Neural cell (in vitro differentiated cells): ENCODE measurements around the gene IPO13. TPM values are rescaled to one million over a fixed set of nuclear protein-coding genes. Genes with fewer than 3 reads are reported as not detected.
A peak's percentile ranks its signal among the peaks of the same experiment; 100 is the strongest.

Source experiments
- H2AFZ ChIP-seq: fragments of 200-600, 300-800 bp; sonication (generic), shearing (Covaris generic); 2 replicates; pipeline ENCODE4 v1.6.0; 2014; ENCODE audit warnings: low read depth, mild to moderate bottlenecking, antibody characterized with exemption, low read length, moderate library complexity
- H3F3A ChIP-seq: fragments of 200-600 bp; shearing (Covaris generic); 2 replicates; pipeline ENCODE4 v1.6.1; 2016; ENCODE audit warnings: mild to moderate bottlenecking, moderate library complexity, mixed read lengths, antibody characterized with exemption, low read length; ENCODE audit not compliant: insufficient read depth, poor library complexity, severe bottlenecking
- H3K27ac ChIP-seq: fragments of 200-600, 300-800 bp; sonication (generic), shearing (Covaris generic); 2 replicates; pipeline ENCODE4 v1.5.1; 2014; ENCODE audit warnings: mild to moderate bottlenecking, low read length, moderate library complexity
- H3K27me3 ChIP-seq: fragments of 300-800, 200-600 bp; sonication (generic), shearing (Covaris generic); 2 replicates; pipeline ENCODE4 v1.6.0; 2014; ENCODE audit warnings: mild to moderate bottlenecking, low read depth, low read length, moderate library complexity; ENCODE audit not compliant: insufficient read depth
- H3K36me3 ChIP-seq: fragments of 300-800, 200-600 bp; sonication (generic), shearing (Covaris generic); 2 replicates; pipeline ENCODE4 v1.5.1; 2014; ENCODE audit warnings: mild to moderate bottlenecking, antibody characterized with exemption, low read length, moderate library complexity; ENCODE audit not compliant: insufficient read depth
- H3K4me2 ChIP-seq: fragments of 300-800, 200-600 bp; sonication (generic), shearing (Covaris generic); 2 replicates; pipeline ENCODE4 v1.6.0; 2014; ENCODE audit warnings: mild to moderate bottlenecking, low read length
- H3K4me3 ChIP-seq: fragments of 300-800, 200-600 bp; sonication (generic), shearing (Covaris generic); 2 replicates; pipeline ENCODE4 v1.5.1; 2014; ENCODE audit warnings: mild to moderate bottlenecking, low read length, moderate library complexity
- H3K79me2 ChIP-seq: fragments of 200-600 bp; shearing (Covaris generic); replicated peaks from 2 replicates; pipeline ENCODE4 v1.6.0; 2014; ENCODE audit warnings: mild to moderate bottlenecking, low read length, moderate library complexity; ENCODE audit not compliant: insufficient read depth
- H3K9ac ChIP-seq: fragments of 300-800, 200-600 bp; sonication (generic), shearing (Covaris generic); 2 replicates; pipeline ENCODE4 v1.6.1; 2016; ENCODE audit warnings: mild to moderate bottlenecking, low read length, mixed read lengths
- H3K9me2 ChIP-seq: fragments of 200-600 bp; shearing (Covaris generic); 2 replicates; pipeline ENCODE4 v1.6.1; 2016; ENCODE audit warnings: mild to moderate bottlenecking, low read length, mixed read lengths; ENCODE audit not compliant: insufficient read depth
- H3K9me3 ChIP-seq: fragments of 200-600, 300-800 bp; sonication (generic), shearing (Covaris generic); 2 replicates; pipeline ENCODE4 v1.6.1; 2016; ENCODE audit warnings: mild to moderate bottlenecking, mixed run types, low read length, moderate library complexity, mixed read lengths
- H4K20me1 ChIP-seq: fragments of 200-600 bp; shearing (Covaris generic); 2 replicates; pipeline ENCODE4 v1.6.1; 2016; ENCODE audit warnings: mild to moderate bottlenecking, mixed run types; ENCODE audit not compliant: insufficient read depth
- CTCF ChIP-seq: fragments of 450-650 bp; IDR thresholded peaks from 2 replicates; pipeline ENCODE4 v1.5.1; 2014; ENCODE audit warnings: antibody characterized with exemption, mild to moderate bottlenecking, moderate library complexity; ENCODE audit not compliant: poor library complexity, severe bottlenecking
- EP300 ChIP-seq: fragments of 450-650 bp; conservative IDR thresholded peaks from 2 replicates; pipeline ENCODE4 v1.6.1; 2014; ENCODE audit warnings: antibody characterized with exemption, mild to moderate bottlenecking, moderate library complexity; ENCODE audit not compliant: poor library complexity, severe bottlenecking
- EZH2 ChIP-seq: fragments of 200-600, 300-800 bp; shearing (Covaris generic), sonication (generic); IDR thresholded peaks from 2 replicates; pipeline ENCODE4 v1.6.1; 2014; ENCODE audit warnings: antibody characterized with exemption, low read length, borderline replicate concordance, mild to moderate bottlenecking; ENCODE audit not compliant: insufficient read depth, poor library complexity, severe bottlenecking
- MXI1 ChIP-seq: fragments of 450-650 bp; conservative IDR thresholded peaks from 2 replicates; pipeline ENCODE4 v1.6.1; 2014; ENCODE audit warnings: antibody characterized with exemption, mild to moderate bottlenecking; ENCODE audit not compliant: poor library complexity, severe bottlenecking
- POLR2AphosphoS5 ChIP-seq: IDR thresholded peaks from 2 replicates; pipeline ENCODE4 v1.6.1; 2012
- RAD21 ChIP-seq: fragments of 450-650 bp; conservative IDR thresholded peaks from 2 replicates; pipeline ENCODE4 v1.6.1; 2014; ENCODE audit warnings: antibody characterized with exemption, mild to moderate bottlenecking, moderate library complexity
- REST ChIP-seq: IDR thresholded peaks from 2 replicates; pipeline ENCODE4 v1.6.1; 2012; ENCODE audit warnings: borderline replicate concordance
- SMC3 ChIP-seq: fragments of 450-650 bp; conservative IDR thresholded peaks from 2 replicates; pipeline ENCODE4 v1.6.1; 2014; ENCODE audit warnings: antibody characterized with exemption, mild to moderate bottlenecking, moderate library complexity; ENCODE audit not compliant: poor library complexity
- TAF1 ChIP-seq: IDR thresholded peaks from 2 replicates; pipeline ENCODE4 v1.6.1; 2012; ENCODE audit warnings: low read depth
- polyA plus RNA-seq: library from polyadenylated mRNA; depleted of rRNA; stranded (reverse); fragments of >200 nt; gene quantifications from 2 replicates; pipeline ENCODE4 v1.2.3, GENCODE V29; 2014

Gene IPO13
- polyA plus RNA-seq, 1 donor from 2014 or later, result 29.8 TPM

GRCh38 chr1:43987159-43987902 lies 40.6 kb downstream of the IPO13 start:
- Histone ChIP-seq H3K36me3 (no peaks in the 10 kb centered on the region), H3K79me2 (no peaks in the 10 kb centered on the region), H3K4me3 (no peak overlapping the region), H3F3A (no peaks in the 10 kb centered on the region), H3K27ac (no peak overlapping the region), H3K9me2 (no peaks in the 10 kb centered on the region), H3K4me2 (no peak overlapping the region), H3K27me3 (no peaks in the 10 kb centered on the region), H3K9me3 (no peaks in the 10 kb centered on the region), H2AFZ (no peak overlapping the region), H4K20me1 (no peaks in the 10 kb centered on the region), H3K9ac (no peak overlapping the region)
- TF ChIP-seq POLR2AphosphoS5, result no peak
- TF ChIP-seq SMC3, result no peak
- no peak for TF ChIP-seq TAF1
- TF ChIP-seq EZH2, result no peak
- no peak for TF ChIP-seq REST
- no peak for TF ChIP-seq EP300
- TF ChIP-seq MXI1, result no peak
- TF ChIP-seq RAD21, result no peak
- no peak for TF ChIP-seq CTCF

GRCh38 chr1:43990271-43991199 lies 43.8 kb downstream of the IPO13 start:
- no peak overlapping the region for H2AFZ ChIP-seq
- no peak overlapping the region for H3K4me2 ChIP-seq
- no peaks in the 10 kb centered on the region for H3K9me3 ChIP-seq
- H3K9ac ChIP-seq, result no peak overlapping the region
- H3K4me3 ChIP-seq, result peak overlapping the region; percentile 91
- no peaks in the 10 kb centered on the region for H3K79me2 ChIP-seq
- no peaks in the 10 kb centered on the region for H3K9me2 ChIP-seq
- no peaks in the 10 kb centered on the region for H3K36me3 ChIP-seq
- no peaks in the 10 kb centered on the region for H3K27me3 ChIP-seq
- H4K20me1 ChIP-seq, result no peaks in the 10 kb centered on the region
- no peak overlapping the region for H3K27ac ChIP-seq
- no peaks in the 10 kb centered on the region for H3F3A ChIP-seq
- TF ChIP-seq EZH2, result no peak
- no peak for TF ChIP-seq SMC3
- no peak for TF ChIP-seq RAD21
- no peak for TF ChIP-seq MXI1
- TF ChIP-seq TAF1, result no peak
- no peak for TF ChIP-seq POLR2AphosphoS5
- no peak for TF ChIP-seq EP300
- TF ChIP-seq CTCF, result no peak
- TF ChIP-seq REST, result no peak
